CD14-positive monocyte (primary cell): Measurements from ENCODE around the gene SPATA19. TPM values are rescaled to one million over a fixed set of nuclear protein-coding genes. Genes with fewer than 3 reads are reported as not detected.

Source experiments
- DNase-seq, 3 donors: peaks; one replicate each; pipeline ENCODE4 v3.0.0-alpha.2; 2011 to 2022
- H2AFZ ChIP-seq: 2 replicates; pipeline ENCODE4 v1.6.0; 2012; ENCODE audit warnings: mild to moderate bottlenecking, low read depth, low read length, inconsistent platforms; ENCODE audit not compliant: insufficient read depth, poor library complexity, severe bottlenecking
- H3K27ac ChIP-seq, 2 donors: 1 replicate in 1 of 2; 2 replicates in 1 of 2; pipeline ENCODE4 v1.5.1; 2012 to 2013; ENCODE audit warnings: low read length in 2 of 2, control low read depth in 1 of 2, inconsistent platforms in 1 of 2, low read depth in 1 of 2, mild to moderate bottlenecking in 1 of 2
- H3K27me3 ChIP-seq, 2 donors: one replicate each; pipeline versions ENCODE4 v1.6.0 to v1.6.1; 2011 to 2013; ENCODE audit warnings: low read length in 2 of 2; ENCODE audit not compliant: control insufficient read depth in 2 of 2, insufficient read depth in 2 of 2
- H3K36me3 ChIP-seq, 2 donors: replicated peaks in 1 of 2; 1 replicate in 1 of 2; 2 replicates in 1 of 2; pipeline versions ENCODE4 v1.5.1 to v1.6.1; 2012 to 2013; ENCODE audit warnings: low read length in 2 of 2, control low read depth in 1 of 2, inconsistent platforms in 1 of 2, mild to moderate bottlenecking in 1 of 2; ENCODE audit not compliant: insufficient read depth in 2 of 2, control insufficient read depth in 1 of 2
- H3K4me1 ChIP-seq, 2 donors: 1 replicate in 1 of 2; 2 replicates in 1 of 2; pipeline versions ENCODE4 v1.5.1 to v1.6.1; 2012 to 2013; ENCODE audit warnings: low read length in 2 of 2, control low read depth in 1 of 2, inconsistent platforms in 1 of 2, mild to moderate bottlenecking in 1 of 2, moderate library complexity in 1 of 2; ENCODE audit not compliant: insufficient read depth in 2 of 2, control insufficient read depth in 1 of 2
- H3K4me2 ChIP-seq: replicated peaks from 2 replicates; pipeline ENCODE3; 2012; ENCODE audit warnings: low read length, moderate library complexity, mild to moderate bottlenecking; ENCODE audit not compliant: poor library complexity, severe bottlenecking; ENCODE audit errors: extremely low read depth
- H3K4me3 ChIP-seq, 3 experiments: fragments of 200-600 bp in 1 of 3; sonication (generic) in 1 of 3; replicated peaks in 1 of 3; 1 replicate in 2 of 3; 2 replicates in 1 of 3; pipeline ENCODE4 v1.5.1; 2011 to 2013; ENCODE audit warnings: low read length in 3 of 3, mild to moderate bottlenecking in 3 of 3, control low read depth in 2 of 3, low read depth in 2 of 3, inconsistent platforms in 1 of 3, moderate library complexity in 1 of 3
- H3K79me2 ChIP-seq: 2 replicates; pipeline ENCODE4 v1.6.0; 2012; ENCODE audit warnings: mild to moderate bottlenecking, control low read depth, inconsistent platforms, low read length, moderate library complexity; ENCODE audit not compliant: insufficient read depth
- H3K9ac ChIP-seq: 2 replicates; pipeline ENCODE4 v1.6.0; 2017; ENCODE audit warnings: low read length, mild to moderate bottlenecking; ENCODE audit not compliant: insufficient read depth, poor library complexity, severe bottlenecking
- H3K9me3 ChIP-seq, 2 donors: replicated peaks in 1 of 2; 1 replicate in 1 of 2; 2 replicates in 1 of 2; pipeline versions ENCODE4 v1.5.1 to v1.6.1; 2012 to 2013; ENCODE audit warnings: low read length in 2 of 2, control low read depth in 1 of 2; ENCODE audit not compliant: control insufficient read depth in 1 of 2, insufficient read depth in 1 of 2
- H4K20me1 ChIP-seq: 2 replicates; pipeline ENCODE4 v1.6.0; 2012; ENCODE audit warnings: mild to moderate bottlenecking, low read length, control low read depth, moderate library complexity; ENCODE audit not compliant: insufficient read depth
- H3K27ac Mint-ChIP-seq, 7 donors: one replicate each; pipeline ENCODE4 v1.8.0; 2020; ENCODE audit warnings: mild to moderate bottlenecking in 7 of 7, mixed read lengths in 7 of 7, moderate library complexity in 6 of 7, inconsistent platforms in 2 of 7
- H3K27me3 Mint-ChIP-seq, 3 donors: one replicate each; pipeline ENCODE4 v1.8.0; 2021 to 2022; ENCODE audit warnings: low read depth in 3 of 3, mild to moderate bottlenecking in 3 of 3, mixed read lengths in 3 of 3, moderate library complexity in 3 of 3, inconsistent platforms in 1 of 3
- H3K36me3 Mint-ChIP-seq, 2 donors: one replicate each; pipeline ENCODE4 v1.8.0; 2020; ENCODE audit warnings: mixed read lengths in 2 of 2, inconsistent platforms in 1 of 2, mild to moderate bottlenecking in 1 of 2
- H3K4me1 Mint-ChIP-seq: one replicate; pipeline ENCODE4 v1.8.0; 2020; ENCODE audit warnings: mild to moderate bottlenecking, mixed read lengths
- H3K4me3 Mint-ChIP-seq, 2 donors: one replicate each; pipeline ENCODE4 v1.8.0; 2020; ENCODE audit warnings: mild to moderate bottlenecking in 2 of 2, mixed read lengths in 2 of 2, moderate library complexity in 1 of 2
- H3K9me3 Mint-ChIP-seq, 7 donors: one replicate each; pipeline ENCODE4 v1.8.0; 2020 to 2022; ENCODE audit warnings: mixed read lengths in 7 of 7, mild to moderate bottlenecking in 6 of 7, moderate library complexity in 6 of 7, inconsistent platforms in 2 of 7
- WGBS: methylation state at CpG from one replicate; pipeline ENCODE4 v1.1.5; 2013; ENCODE audit warnings: missing lambda C conversion rate; ENCODE audit not compliant: insufficient coverage; 5-methylcytosine and 5-hydroxymethylcytosine counted together
- intact Hi-C, 2 donors: fragments of 100-400 bp; cut with micrococcal nuclease; formaldehyde crosslinking; loops; one replicate each; pipeline versions ENCODE4 v1.15.0 to v1.15.1; 2023
- polyA plus RNA-seq, 3 donors: library from polyadenylated mRNA; depleted of rRNA in 1 of 3; unstranded in 2 of 3; stranded (reverse) in 1 of 3; fragments of 300-500 nt in 2 of 3; fragments of >200 nt in 1 of 3; fragmentation: Illumina TruSeq in 2 of 3; gene quantifications; 1 replicate in 2 of 3; 2 replicates in 1 of 3; pipeline ENCODE4 v1.2.3, GENCODE V29; 2012 to 2021
- TF ChIP-seq, protein P1 (sequence below): fragments of 200-600 bp; IDR thresholded peaks from one replicate; pipeline ENCODE4 v1.8.0; 2022; ENCODE audit warnings: antibody characterized with exemption, mild to moderate bottlenecking

SPATA19 gene
- polyA plus RNA-seq, 3 donors, result not detected

DNA sequence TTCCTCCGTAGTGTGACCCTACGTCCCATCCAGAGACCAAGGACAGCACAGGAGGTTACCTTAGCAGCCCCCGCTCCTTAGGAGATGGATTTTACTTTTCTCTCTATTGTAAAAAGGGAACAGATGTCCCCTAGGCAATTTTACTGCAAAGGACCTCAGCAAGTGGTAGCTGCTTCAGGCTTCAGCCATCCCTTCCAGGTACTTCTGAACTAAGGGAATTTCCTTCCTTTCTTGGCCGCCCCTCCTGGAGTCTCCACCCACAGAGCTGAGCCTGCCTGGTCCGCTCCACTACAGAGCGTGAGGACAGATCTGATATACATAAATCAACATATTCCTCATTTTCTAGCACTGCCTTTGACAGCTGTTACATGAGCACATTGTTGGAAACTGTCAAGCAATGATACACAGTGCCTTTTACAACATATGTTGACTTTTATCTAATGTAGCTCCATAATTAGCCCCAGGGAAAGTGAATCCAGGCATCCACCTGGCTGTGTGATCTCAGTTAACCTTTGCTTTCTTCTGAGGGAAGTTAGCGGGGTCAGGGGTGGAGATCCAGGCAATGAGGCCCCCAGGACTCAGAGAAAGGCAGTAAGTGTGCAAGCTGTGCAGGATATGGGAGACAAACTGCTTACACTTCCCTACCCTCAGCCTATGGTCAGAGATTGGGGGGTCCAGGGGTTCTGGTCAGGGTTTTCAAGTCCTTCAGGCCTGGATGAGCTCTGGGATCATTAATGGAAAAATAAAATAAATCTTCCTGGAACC lies 51.9 kb downstream of the SPATA19 start:
- Histone ChIP-seq H3K36me3 (no peaks in the 10 kb centered on the region), H3K9ac (no peak overlapping the region), H4K20me1 (no peaks in the 10 kb centered on the region), H3K4me3 (no peak overlapping the region), H3K27ac (no peak overlapping the region), H3K27me3 (peaks cover 2 to 10% of the 10 kb centered on the region in 2 donors), H3K4me1 (no peaks in the 10 kb centered on the region), H3K4me2 (no peak overlapping the region), H2AFZ (no peak overlapping the region), H3K79me2 (no peaks in the 10 kb centered on the region), H3K9me3 (peaks cover 14 to 17% of the 10 kb centered on the region in 2 donors)
- no peak overlapping the region for H3K27ac Mint-ChIP-seq
- H3K9me3 Mint-ChIP-seq, result peaks cover 9 to 21% (median 15%) of the 10 kb centered on the region in 7 donors
- intact Hi-C loops, result no loop called here
- TF ChIP-seq, protein P1, sequence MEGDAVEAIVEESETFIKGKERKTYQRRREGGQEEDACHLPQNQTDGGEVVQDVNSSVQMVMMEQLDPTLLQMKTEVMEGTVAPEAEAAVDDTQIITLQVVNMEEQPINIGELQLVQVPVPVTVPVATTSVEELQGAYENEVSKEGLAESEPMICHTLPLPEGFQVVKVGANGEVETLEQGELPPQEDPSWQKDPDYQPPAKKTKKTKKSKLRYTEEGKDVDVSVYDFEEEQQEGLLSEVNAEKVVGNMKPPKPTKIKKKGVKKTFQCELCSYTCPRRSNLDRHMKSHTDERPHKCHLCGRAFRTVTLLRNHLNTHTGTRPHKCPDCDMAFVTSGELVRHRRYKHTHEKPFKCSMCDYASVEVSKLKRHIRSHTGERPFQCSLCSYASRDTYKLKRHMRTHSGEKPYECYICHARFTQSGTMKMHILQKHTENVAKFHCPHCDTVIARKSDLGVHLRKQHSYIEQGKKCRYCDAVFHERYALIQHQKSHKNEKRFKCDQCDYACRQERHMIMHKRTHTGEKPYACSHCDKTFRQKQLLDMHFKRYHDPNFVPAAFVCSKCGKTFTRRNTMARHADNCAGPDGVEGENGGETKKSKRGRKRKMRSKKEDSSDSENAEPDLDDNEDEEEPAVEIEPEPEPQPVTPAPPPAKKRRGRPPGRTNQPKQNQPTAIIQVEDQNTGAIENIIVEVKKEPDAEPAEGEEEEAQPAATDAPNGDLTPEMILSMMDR, result no peak
- DNase-seq, result no peak
- no peaks in the 10 kb centered on the region for H3K36me3 Mint-ChIP-seq
- H3K4me3 Mint-ChIP-seq, result no peak overlapping the region
- 60% methylated on average over 3 of the region's 7 CpGs for WGBS
- H3K4me1 Mint-ChIP-seq, result no peaks in the 10 kb centered on the region
- peaks cover 1 to 6% (median 6%) of the 10 kb centered on the region in 3 donors for H3K27me3 Mint-ChIP-seq

DNA sequence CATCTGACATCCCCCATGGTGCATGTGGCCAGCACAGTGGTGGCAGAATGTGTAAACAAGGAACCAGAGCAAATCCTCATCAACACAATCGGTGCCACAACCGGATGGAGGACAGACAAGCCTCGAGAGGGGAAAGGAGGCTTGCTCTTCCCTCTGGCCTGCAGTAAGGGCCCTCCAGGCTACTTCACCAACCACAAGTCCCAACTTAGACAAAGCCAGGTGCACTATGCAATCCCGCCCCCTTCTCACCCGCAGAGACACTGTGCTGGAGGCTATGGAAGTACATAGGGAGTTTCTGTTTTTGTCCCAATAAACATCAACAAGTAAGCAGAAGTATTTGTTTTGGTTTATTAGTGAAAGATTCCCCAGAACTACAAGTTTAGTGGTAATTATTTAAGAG lies 54.3 kb downstream of the SPATA19 start:
- Mint-ChIP-seq H3K27me3 (peaks cover 19 to 23% (median 22%) of the 10 kb centered on the region in 3 donors), H3K4me3 (no peak overlapping the region), H3K9me3 (peaks cover 11 to 23% (median 20%) of the 10 kb centered on the region in 7 donors), H3K36me3 (no peaks in the 10 kb centered on the region), H3K4me1 (no peaks in the 10 kb centered on the region), H3K27ac (no peak overlapping the region)
- Histone ChIP-seq H3K27ac (no peak overlapping the region), H3K9me3 (peaks cover 13 to 14% of the 10 kb centered on the region in 2 donors), H2AFZ (no peak overlapping the region), H3K36me3 (no peaks in the 10 kb centered on the region), H3K27me3 (peaks cover 11 to 35% of the 10 kb centered on the region in 2 donors), H3K9ac (no peak overlapping the region), H3K4me2 (no peak overlapping the region), H3K4me3 (no peak overlapping the region), H4K20me1 (no peaks in the 10 kb centered on the region), H3K4me1 (no peaks in the 10 kb centered on the region), H3K79me2 (no peaks in the 10 kb centered on the region)
- DNase-seq, result no peak
- TF ChIP-seq, protein P1, result no peak
- intact Hi-C loops, result no loop called here
- no CpG with 5 or more reads among the region's 5 CpGs for WGBS

Other genes with a start within 250 kb of the SPATA19 start
- gene IGSF9B, start 111.5 kb upstream of the SPATA19 start, polyA plus RNA-seq, result not detected
- gene JAM3, start 223.6 kb upstream of the SPATA19 start, polyA plus RNA-seq, result under 1 TPM; 0.03 to 0.25 (median 0.12) TPM